Activated CD8-positive, alpha-beta memory T cell treated with anti-CD3 and anti-CD28 coated beads, Interleukin-2, amount 50 U/mL, for 4 hours (primary cell): ENCODE results near the gene BCAS3.

Source experiments
- DNase-seq: peaks from one replicate; pipeline ENCODE4 v3.0.0-alpha.2; 2020

Gene BCAS3

DNA sequence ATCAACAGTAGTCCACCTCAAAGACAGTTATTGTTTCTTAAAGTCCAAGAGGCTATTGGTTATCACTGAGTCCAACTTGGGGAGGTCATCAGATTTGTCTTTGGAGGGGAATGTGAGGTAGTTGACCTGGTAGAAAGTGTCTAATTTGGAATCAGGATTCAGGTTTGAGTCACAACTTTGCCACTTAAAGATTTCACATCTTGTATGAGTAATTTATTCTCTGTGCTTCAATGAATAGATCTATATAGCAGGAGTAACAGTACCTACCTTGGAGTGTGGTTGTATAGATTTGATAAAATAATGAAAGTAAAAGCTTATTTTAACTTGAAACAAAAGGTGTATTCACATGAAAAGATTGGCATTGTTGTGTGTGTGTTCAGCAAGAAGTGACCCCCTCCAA, 602.7 kb downstream of the BCAS3 start:
- no peak for DNase-seq

- no peak for DNase-seq
These were observed 603.2 kb downstream of the BCAS3 start for GRCh38 chr17:61280851-61281250.

GRCh38 chr17:61282377-61282776, 604.7 kb downstream of the BCAS3 start:
- no peak for DNase-seq

- no peak for DNase-seq
These were observed 605.4 kb downstream of the BCAS3 start for GRCh38 chr17:61283043-61283442.

DNA sequence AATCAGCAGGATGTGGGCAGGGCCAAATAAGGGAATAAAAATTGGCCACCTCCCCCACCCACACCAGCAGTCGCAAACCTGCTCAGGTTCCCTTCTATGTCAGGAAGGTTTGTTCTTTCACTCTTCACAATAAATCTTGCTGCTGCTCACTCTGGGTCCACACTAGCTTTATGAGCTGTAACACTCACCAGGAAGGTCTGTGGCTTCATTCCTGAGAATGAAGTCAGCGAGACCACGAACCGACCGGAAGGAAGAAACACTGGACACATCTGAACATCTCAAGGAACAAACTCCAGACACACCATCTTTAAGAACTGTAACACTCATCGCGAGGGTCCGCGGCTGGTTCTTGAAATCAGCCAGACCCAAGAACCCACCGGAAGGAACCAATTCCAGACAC, 606.5 kb downstream of the BCAS3 start:
- DNase-seq, result no peak

DNA sequence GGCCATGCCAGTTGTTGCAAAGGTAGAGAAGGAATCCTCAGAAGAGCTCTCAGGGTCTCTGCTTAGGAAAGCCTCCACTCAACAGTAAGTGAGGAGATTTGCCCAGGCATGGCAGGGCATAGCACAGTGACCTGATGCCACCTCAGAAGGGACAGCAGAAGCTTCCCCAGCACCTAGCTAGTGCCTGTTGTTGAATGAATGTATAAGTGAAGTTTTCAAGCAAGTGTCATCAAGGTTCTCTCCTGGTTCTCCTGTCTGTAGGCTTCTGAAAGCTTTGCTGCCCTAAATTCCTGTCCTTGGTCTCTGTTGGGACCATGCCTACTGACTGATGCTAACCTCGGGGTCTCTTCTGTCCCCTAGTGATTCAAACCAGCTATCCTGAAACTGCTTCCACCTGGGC, 607.1 kb downstream of the BCAS3 start:
- no peak for DNase-seq

GRCh38 chr17:61285526-61286320, 608.1 kb downstream of the BCAS3 start:
- no peak for DNase-seq

DNA sequence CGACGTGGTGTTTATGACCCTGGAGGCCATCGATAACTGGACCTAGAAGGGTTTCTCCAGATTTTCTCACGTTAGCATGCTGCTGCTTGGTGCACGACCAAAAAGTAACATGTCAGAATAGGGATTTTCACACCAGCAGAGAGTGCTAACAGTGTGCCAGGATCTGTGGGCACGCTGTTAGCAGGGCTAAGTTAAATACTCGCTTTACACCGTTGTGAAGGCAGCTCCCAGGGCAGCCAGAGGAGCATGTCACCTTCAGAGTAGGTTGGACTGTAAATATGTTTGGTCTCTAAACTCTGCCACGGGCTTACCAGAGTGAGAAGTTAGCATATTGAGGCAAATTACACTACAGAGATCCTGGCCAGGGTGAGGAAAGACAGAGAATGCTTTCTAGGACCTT, 608.8 kb downstream of the BCAS3 start:
- DNase-seq, result no peak

GRCh38 chr17:61289408-61290385, 612.0 kb downstream of the BCAS3 start:
- no peak for DNase-seq

GRCh38 chr17:61291451-61292285, 614.0 kb downstream of the BCAS3 start:
- DNase-seq, result no peak

DNA sequence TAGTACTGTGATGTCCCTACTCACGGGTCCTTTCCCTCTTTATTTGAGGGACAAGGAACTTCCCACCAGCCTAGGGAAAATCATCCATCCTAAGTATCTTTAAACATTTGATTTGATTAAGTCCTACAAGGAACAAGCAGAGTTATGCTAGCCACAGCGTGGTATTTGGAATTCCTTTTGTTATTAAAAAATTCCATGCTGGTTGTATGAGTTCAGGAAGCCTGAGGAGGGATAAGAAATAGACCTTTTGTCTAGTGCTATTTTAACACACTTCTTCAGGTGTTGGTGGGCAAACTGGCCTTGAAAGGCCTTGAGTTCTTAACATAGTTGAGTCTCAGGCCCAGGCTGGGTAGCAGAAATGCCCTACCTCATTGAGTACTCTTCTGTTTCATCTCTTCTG, 616.6 kb downstream of the BCAS3 start:
- DNase-seq, result no peak

DNA sequence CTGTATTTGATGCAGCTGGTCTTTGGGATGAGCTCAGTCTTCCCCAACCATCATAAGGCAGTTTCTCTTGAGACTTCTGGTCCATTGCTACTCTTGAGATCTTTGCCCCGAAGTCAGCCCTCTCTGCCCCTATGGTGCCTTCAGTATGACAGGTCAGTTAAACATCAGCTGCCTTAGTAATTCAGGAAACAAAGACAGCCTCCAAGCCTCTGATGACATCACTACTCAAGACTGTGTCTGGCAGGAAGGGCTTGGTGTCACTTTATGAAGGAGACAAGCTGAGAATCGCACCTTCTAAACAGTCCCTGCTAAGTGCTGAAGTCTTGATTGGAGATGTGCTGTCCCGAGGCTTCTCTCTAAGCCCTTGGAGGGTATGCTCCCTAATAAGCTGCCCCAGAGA, 617.1 kb downstream of the BCAS3 start:
- DNase-seq, result no peak

- no peak for DNase-seq
These were observed 618.4 kb downstream of the BCAS3 start for GRCh38 chr17:61296058-61296457.

GRCh38 chr17:61299517-61300513, 622.2 kb downstream of the BCAS3 start:
- DNase-seq, result no peak

- no peak for DNase-seq
These were observed 625.5 kb downstream of the BCAS3 start for GRCh38 chr17:61302953-61303816.

GRCh38 chr17:61303817-61304096, 626.1 kb downstream of the BCAS3 start:
- no peak for DNase-seq

DNA sequence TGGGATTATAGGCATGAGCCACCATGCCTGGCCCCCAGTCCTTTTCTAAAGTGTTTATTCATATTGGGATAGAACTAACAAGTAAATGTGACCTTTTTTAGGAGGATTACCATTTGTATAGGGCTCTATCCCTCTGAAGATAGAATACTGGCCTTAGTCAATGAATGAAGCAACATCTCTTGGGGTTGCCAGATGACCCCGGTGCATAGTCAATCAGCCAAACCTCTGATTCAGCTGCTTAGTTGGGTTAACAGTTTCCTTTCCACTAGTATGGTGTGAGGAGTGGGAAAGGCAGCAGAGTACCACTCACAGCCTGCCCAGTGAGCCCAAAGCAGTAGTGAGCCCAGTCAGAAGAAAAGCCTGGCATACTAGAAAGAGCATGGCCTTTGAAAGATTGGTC, 627.4 kb downstream of the BCAS3 start:
- no peak for DNase-seq

DNA sequence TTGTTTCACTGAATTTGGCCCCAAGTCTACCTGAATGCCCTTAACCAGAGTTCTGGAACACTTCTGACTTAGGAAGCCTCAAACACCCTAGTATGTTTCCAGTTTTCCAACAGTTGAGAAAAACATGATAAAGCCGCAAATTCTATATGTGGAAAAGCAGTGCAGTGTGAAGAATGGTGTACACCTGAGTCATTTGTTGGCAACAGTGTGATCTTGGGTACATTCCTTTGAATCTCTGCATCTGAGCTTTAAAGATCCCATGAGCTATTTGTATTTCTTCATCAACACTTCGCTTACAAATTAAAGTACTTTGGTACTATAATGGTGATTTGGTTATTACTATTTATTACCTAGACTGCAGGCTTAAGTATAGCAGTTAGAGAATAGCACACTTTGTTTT, 628.4 kb downstream of the BCAS3 start:
- DNase-seq, result no peak

- DNase-seq, result no peak
These were observed 630.5 kb downstream of the BCAS3 start for GRCh38 chr17:61307905-61308886.
